GM18907 (cell line): ENCODE results near the gene GAREM1.
"Not testable (repeated sequence)": the region's sequence is repeated elsewhere in the genome, so short reads cannot be mapped to it uniquely, and the experiment has no call there.

Experiments
- ATAC-seq: cut with Tn5 transposase; IDR thresholded peaks from one replicate; pipeline ENCODE4 v1.9.1; 2021; ENCODE audit warnings: mild to moderate bottlenecking, moderate library complexity; ENCODE audit not compliant: unreplicated experiment

Gene GAREM1

DNA sequence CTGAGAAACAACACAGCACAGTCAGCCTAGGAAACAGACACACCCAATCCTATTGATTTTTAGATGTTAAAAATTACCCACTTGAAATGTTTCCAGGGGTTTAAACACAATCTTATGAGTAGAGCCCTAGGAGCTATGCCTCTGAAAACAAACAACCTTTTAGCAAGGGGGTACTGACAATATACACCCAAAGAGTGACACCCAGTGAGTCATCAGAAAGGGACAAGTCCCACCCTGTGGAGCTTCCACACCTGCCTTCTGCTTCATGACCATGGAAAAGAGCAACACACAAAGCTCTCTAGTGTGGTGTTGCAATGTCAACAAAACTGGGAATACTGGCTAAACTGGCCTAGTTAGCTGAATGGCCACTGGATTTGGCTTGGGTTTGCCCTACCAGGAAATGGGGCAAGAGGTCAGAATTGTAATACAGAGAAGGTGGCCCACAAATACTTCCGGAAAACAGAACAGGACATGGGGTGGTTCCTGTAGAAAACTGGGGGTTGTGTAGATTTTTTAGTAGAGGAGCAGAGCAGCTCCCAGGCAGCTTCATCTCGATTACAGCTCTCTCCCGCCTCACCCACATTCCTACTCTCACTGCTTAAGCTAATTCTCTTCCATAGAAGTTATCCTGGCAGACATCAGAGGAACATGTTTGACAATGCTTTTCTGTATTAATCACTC is 98.2 kb downstream of the GAREM1 start:
- no peak for ATAC-seq

- no peak for ATAC-seq
Observed at GRCh38 chr18:32372047-32372380, 98.7 kb downstream of the GAREM1 start.

DNA sequence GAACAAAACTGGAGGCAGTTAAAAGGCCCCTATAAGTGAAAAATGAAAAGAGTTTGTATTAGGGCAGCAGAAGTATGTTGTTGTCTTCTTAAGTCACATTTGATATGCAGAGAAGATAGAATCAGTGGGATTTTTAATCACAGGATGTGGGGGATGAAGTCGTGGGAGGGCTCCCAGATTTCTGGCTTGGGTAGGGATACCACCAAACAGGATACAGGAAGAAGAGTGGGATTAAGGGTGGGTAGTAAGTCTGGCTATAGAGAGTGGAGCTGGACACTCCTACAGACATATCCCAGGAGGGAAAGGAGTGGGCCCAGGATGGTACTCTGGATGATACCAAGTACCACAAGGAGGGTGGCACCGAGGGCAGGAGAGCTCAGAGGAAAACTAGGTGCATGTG is 99.3 kb downstream of the GAREM1 start:
- ATAC-seq: no peak

DNA sequence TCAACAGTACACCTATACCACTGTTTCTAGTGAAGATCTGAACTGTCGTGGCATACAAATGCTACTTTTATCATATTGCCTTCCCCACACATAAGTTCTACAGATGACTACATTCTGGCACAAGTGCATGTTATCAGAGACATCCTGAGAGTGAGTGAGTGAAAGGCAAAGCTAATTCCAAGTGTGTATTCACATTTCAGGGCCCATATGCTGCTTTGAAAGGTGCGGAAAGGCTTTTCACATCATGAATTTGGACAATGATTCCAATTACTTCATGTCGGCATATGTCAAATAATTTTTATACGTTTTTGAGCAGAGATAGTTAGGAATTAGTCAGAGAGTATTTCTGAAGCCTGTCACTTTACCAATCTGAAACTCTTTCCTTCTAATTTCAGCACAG is 101.7 kb downstream of the GAREM1 start:
- no peak for ATAC-seq

DNA sequence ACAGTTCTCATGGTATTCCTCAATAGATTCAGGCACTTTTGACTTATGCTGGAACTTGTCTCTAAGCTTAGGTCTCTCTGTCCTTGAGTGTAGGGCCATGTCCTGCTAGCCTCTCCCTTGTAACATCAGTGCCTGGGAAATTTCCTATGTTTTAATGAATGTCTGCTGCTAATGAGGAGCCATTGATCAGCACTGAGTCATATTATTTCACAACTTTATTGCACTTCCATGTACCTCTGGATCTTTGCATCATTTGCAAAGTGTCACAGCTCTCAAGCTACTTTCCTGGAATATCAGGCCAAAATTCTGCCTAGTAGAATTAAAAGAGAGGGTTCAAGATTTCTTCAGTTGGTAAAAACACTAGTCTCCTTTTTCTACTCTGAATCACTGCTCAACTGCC is 102.5 kb downstream of the GAREM1 start:
- no peak for ATAC-seq

GRCh38 chr18:32366586-32367538 is 103.8 kb downstream of the GAREM1 start:
- no peak for ATAC-seq

DNA sequence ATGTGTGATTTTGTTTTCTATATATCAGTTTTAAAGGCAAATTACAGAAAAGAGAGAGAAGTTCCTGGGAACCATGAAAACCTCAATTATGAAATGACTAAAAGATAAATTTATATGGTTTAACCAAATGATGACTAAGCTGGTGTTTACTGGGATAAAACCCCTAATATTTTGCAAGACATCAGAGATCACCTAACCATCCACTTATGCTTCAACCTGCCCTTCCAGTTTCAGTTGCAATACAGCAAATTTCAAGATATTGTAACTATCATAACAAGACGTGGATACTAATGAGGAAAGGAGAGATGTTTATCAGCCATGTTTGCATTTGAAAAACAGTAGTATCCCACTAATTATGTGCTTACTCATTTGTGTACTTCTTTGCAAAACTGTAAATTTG is 108.2 kb downstream of the GAREM1 start:
- ATAC-seq: no peak

- no peak for ATAC-seq
Observed at GRCh38 chr18:32360682-32361345, 109.9 kb downstream of the GAREM1 start.

- ATAC-seq: no peak
Observed at GRCh38 chr18:32358529-32358928, 112.2 kb downstream of the GAREM1 start.

- no peak for ATAC-seq
Observed at GRCh38 chr18:32358075-32358474, 112.6 kb downstream of the GAREM1 start.

DNA sequence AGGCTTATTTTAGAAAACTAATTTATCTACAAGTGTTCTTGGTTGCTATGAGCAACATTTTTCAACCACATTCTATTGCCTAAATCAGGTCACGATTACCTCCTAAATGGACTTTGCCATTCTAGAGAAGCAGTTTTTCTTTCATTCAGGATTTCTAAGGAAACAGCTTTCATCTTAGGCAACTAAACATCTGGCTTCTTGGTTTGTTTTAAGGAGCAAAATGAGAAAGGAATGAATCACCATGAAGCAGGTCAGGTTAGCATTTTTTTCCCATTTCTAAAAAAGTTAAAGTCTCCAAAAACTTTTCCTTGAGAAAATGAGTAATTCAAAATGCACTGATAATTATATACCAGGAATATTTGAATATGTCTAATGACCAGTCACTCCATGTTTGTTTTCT is 114.8 kb downstream of the GAREM1 start:
- no peak for ATAC-seq

DNA sequence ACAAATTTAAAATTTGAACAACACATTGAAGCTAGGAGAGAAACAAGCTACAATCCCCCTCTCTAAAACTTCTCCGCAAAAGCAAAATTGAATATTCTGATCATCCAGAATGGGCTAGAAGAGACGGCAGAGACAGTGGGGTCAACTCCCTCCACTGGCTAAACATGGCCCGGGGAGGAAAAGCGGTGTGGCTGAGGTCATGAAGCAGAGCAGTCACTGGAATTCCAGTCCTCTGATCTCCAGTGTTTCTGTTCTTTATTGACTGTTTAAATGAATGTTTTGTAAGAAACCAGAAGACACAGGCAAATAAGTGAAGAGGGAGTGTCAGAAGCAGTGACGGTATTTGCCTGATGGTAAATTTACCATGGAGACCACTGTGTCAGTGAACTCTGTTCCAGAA is 116.2 kb downstream of the GAREM1 start:
- ATAC-seq: no peak

DNA sequence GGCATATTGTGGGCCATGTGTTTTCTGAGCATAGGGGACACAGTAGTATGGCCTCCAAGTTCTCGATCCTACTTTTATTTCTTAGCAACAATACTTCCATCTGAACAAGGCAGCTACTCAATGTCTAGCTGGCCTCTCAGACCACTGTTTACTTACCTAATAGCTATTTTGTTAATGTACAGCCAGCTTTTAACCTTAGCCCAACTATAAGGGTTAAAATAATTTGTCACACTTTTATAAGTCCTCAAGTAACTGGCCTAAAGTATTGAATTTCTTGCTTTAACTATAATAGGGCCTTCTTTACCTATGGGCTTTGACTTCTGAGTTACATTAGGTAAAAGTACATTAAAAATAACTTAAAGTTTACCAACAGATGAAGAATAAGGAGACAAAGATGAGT is 117.4 kb downstream of the GAREM1 start:
- ATAC-seq: no peak

GRCh38 chr18:32351032-32351431 is 119.7 kb downstream of the GAREM1 start:
- ATAC-seq: no peak

DNA sequence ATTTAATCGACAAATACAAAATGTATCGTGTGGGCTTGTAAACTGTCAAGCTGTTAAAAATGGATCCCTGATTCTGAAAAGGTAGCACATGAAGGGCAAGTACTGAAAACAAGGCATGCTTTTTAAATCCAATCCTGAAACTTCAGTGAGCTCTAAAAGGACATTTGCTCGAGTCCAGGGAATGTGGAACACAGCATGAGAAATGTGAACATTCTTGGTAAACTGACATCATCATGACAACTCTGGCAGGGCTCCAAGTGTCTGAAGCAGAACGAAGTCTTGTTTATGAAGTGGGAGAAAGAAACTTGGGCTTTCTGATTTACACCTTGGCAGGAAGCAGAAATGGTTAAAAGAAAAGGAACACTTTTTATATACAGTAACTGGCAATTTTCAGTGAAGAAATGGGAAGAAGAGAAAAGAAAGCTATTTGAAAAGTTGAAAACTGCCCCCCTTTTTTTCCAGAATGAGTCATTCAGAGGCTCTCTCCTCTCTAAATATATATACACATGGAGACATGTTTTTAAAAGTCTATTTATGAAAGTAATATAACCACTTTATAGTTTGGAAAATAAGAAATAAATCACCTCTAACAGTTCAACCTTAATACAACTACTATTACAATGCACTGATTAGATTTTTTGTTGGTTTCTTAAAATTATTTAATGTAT is 120.8 kb downstream of the GAREM1 start:
- ATAC-seq: no peak

GRCh38 chr18:32346671-32347070 is 124.0 kb downstream of the GAREM1 start:
- no peak for ATAC-seq

- ATAC-seq: no peak
Observed at GRCh38 chr18:32343634-32344033, 127.0 kb downstream of the GAREM1 start.

DNA sequence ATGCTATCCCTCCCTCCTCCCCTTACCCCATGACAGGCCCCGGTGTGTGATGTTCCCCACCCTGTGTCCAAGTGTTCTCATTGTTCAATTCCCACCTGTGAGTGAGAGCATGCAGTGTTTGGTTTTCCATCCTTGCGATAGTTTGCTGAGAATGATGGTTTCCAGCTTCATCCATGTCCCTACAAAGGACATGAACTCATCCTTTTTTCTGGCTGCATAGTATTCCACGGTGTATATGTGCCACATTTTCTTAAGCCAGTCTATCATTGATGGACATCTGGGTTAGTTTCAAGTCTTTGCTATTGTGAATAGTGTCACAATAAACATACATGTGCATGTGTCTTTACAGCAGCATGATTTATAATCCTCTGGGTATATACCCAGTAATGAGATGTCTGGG is 129.6 kb downstream of the GAREM1 start:
- not testable (repeated sequence) for ATAC-seq

DNA sequence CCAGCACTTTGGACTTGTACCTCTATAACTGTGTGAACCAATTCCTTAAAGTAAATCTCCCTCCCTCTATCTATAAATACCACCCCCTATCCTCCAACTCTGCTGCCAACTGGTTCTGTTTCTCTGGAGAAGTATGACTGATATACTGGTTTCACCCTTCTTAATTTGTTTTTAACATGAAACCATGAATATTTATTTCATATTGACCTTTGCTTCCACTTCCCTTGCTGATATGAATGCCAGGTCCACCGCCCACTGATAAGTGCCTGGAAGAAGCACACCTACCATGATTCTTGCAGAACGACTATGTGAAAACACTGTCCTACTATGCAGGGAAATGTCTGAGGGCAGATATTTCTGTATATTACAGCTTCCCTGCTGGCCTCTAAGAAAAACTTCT is 131.6 kb downstream of the GAREM1 start:
- ATAC-seq: no peak

DNA sequence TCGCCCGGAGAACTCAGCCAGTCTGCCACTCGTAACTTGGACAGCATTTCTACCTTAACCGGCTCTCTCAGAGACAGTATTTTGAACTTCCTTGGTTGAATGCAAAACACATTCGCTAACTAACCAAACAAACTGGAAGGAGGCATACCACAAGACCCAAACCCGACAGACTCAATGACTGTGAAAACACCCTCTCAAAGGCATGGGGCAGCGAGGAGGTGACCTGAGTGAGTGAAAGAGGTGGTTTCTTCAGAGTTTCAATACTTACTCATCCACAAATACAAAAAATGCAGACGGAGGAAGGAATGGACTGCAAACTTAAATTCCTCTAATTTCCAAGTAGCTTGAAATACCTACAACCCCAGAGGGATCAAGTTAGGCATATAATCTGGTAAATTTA is 132.9 kb downstream of the GAREM1 start:
- ATAC-seq: no peak

GRCh38 chr18:32337347-32337746 is 133.3 kb downstream of the GAREM1 start:
- no peak for ATAC-seq
